ENCODE measurements around the gene REEP3.

Gene REEP3

DNA sequence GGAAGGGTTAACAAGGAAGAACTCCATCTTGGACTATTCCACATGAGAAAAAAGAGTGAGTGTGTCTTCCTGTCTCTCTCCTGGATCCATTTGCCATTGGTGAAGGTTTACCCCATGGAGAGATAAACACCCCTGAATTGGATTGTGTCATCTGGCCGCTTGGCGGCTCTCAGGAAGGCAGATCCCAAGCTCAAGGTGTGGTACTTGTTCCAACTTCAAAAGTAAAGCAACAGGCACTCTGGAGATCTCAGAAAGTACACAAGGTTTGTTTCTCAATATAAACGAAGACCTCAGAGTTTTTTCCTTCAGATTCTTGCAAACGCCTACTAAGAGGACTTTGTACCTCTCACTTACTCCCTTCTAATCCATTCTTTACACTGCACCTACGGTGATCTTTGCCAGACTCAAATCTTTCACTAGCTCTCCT lies 116.7 kb downstream of the REEP3 start:
- no peak for TF ChIP-seq EZH2 (IDR thresholded peaks at IDR 0.05; ENCODE audit: borderline replicate concordance, low read depth, low read length, severe bottlenecking)
- TF ChIP-seq, protein P1, sequence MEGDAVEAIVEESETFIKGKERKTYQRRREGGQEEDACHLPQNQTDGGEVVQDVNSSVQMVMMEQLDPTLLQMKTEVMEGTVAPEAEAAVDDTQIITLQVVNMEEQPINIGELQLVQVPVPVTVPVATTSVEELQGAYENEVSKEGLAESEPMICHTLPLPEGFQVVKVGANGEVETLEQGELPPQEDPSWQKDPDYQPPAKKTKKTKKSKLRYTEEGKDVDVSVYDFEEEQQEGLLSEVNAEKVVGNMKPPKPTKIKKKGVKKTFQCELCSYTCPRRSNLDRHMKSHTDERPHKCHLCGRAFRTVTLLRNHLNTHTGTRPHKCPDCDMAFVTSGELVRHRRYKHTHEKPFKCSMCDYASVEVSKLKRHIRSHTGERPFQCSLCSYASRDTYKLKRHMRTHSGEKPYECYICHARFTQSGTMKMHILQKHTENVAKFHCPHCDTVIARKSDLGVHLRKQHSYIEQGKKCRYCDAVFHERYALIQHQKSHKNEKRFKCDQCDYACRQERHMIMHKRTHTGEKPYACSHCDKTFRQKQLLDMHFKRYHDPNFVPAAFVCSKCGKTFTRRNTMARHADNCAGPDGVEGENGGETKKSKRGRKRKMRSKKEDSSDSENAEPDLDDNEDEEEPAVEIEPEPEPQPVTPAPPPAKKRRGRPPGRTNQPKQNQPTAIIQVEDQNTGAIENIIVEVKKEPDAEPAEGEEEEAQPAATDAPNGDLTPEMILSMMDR (IDR thresholded peaks at IDR 0.05; ENCODE audit: borderline replicate concordance, extremely low read depth, low read length, poor library complexity, severe bottlenecking): no peak
- Histone ChIP-seq H3K4me3 (ENCODE audit: low read depth in 1 of 2, low read length in 2 of 2) (no peak overlapping the region), H4K20me1 (ENCODE audit: insufficient read depth, low read length) (no peaks in the 10 kb centered on the region), H3K4me1 (ENCODE audit: insufficient read depth, low read length) (no peaks in the 10 kb centered on the region), H3K9ac (ENCODE audit: low read depth, low read length) (no peak overlapping the region), H3K27me3 (ENCODE audit: insufficient read depth, low read length, poor library complexity) (peaks cover 3% of the 10 kb centered on the region), H3K79me2 (ENCODE audit: insufficient read depth, low read length) (no peaks in the 10 kb centered on the region), H3K36me3 (ENCODE audit: insufficient read depth, low read length) (no peaks in the 10 kb centered on the region), H2AFZ (ENCODE audit: low read depth, low read length) (no peak overlapping the region), H3K27ac (ENCODE audit: low read length) (no peak overlapping the region), H3K4me2 (ENCODE audit: insufficient read depth, low read length) (no peak overlapping the region), H3K9me3 (ENCODE audit: insufficient read depth, low read length, severe bottlenecking) (no peaks in the 10 kb centered on the region)
- ATAC-seq (ENCODE audit: insufficient read depth, low read depth) (no peak), DNase-seq (no peak)

DNA sequence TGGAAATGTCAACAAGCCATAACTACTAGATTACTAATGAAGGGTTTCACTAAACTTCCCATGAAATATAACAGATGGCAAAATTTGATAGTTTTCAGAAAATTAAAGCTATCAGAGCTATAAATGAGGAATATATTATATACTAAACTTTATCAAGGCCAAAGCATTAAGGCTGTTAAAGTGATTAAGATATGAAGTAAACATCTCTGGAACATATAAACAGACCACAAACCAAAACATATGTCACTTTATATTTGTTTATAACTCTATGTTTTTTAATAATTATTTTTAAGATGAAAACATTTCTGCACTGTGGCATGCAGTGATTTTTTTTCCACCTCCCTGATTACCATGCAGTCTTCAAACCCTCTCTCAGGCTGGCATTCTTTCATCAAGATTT lies 120.2 kb downstream of the REEP3 start:
- Histone ChIP-seq H3K27ac (ENCODE audit: low read length) (no peak overlapping the region), H3K27me3 (ENCODE audit: insufficient read depth, low read length, poor library complexity) (peaks cover 13% of the 10 kb centered on the region)
- ATAC-seq (ENCODE audit: insufficient read depth, low read depth): no peak

DNA sequence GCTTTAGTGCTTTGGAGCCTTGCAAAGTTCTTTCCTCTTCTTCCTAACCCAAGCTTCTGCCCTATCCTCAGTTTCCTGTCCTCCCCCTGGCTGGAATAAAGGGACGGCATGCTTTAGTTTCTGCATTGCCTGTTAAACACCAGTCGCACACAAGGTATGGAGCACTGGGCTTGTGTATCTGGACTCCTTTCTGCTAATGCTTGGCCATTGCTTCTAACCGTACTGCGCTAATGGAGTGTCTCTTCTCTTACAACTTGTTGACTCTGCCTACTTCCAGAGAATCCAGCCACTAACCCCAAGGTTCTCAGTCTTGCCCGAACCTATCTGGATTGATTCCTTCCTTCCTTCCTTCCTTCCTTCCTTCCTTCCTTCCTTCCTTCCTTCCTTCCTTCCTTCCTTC lies 120.6 kb downstream of the REEP3 start:
- Histone ChIP-seq H4K20me1 (ENCODE audit: insufficient read depth, low read length) (no peaks in the 10 kb centered on the region), H3K36me3 (ENCODE audit: insufficient read depth, low read length) (no peaks in the 10 kb centered on the region), H3K9me3 (ENCODE audit: insufficient read depth, low read length, severe bottlenecking) (no peaks in the 10 kb centered on the region), H3K4me1 (ENCODE audit: insufficient read depth, low read length) (no peaks in the 10 kb centered on the region), H3K27ac (ENCODE audit: low read length) (no peak overlapping the region), H3K9ac (ENCODE audit: low read depth, low read length) (no peak overlapping the region), H3K4me3 (ENCODE audit: low read depth in 1 of 2, low read length in 2 of 2) (no peak overlapping the region), H3K4me2 (ENCODE audit: insufficient read depth, low read length) (no peak overlapping the region), H2AFZ (ENCODE audit: low read depth, low read length) (no peak overlapping the region), H3K79me2 (ENCODE audit: insufficient read depth, low read length) (no peaks in the 10 kb centered on the region), H3K27me3 (ENCODE audit: insufficient read depth, low read length, poor library complexity) (peaks cover 13% of the 10 kb centered on the region)
- ATAC-seq (ENCODE audit: insufficient read depth, low read depth): no peak
- no peak for DNase-seq
- TF ChIP-seq EZH2 (IDR thresholded peaks at IDR 0.05; ENCODE audit: borderline replicate concordance, low read depth, low read length, severe bottlenecking): no peak
- TF ChIP-seq, protein P1 (IDR thresholded peaks at IDR 0.05; ENCODE audit: borderline replicate concordance, extremely low read depth, low read length, poor library complexity, severe bottlenecking): no peak

More for the DNA sequence above, 120.2 kb downstream of the REEP3 start:
- Histone ChIP-seq H2AFZ (ENCODE audit: low read depth, low read length) (no peak overlapping the region), H3K9ac (ENCODE audit: low read depth, low read length) (no peak overlapping the region), H3K9me3 (ENCODE audit: insufficient read depth, low read length, severe bottlenecking) (no peaks in the 10 kb centered on the region), H3K36me3 (ENCODE audit: insufficient read depth, low read length) (no peaks in the 10 kb centered on the region), H3K4me3 (ENCODE audit: low read depth in 1 of 2, low read length in 2 of 2) (no peak overlapping the region), H4K20me1 (ENCODE audit: insufficient read depth, low read length) (no peaks in the 10 kb centered on the region), H3K4me1 (ENCODE audit: insufficient read depth, low read length) (no peaks in the 10 kb centered on the region), H3K79me2 (ENCODE audit: insufficient read depth, low read length) (no peaks in the 10 kb centered on the region), H3K4me2 (ENCODE audit: insufficient read depth, low read length) (no peak overlapping the region)
- DNase-seq: no peak
- TF ChIP-seq EZH2 (IDR thresholded peaks at IDR 0.05; ENCODE audit: borderline replicate concordance, low read depth, low read length, severe bottlenecking): no peak
- TF ChIP-seq, protein P1 (IDR thresholded peaks at IDR 0.05; ENCODE audit: borderline replicate concordance, extremely low read depth, low read length, poor library complexity, severe bottlenecking): no peak

DNA sequence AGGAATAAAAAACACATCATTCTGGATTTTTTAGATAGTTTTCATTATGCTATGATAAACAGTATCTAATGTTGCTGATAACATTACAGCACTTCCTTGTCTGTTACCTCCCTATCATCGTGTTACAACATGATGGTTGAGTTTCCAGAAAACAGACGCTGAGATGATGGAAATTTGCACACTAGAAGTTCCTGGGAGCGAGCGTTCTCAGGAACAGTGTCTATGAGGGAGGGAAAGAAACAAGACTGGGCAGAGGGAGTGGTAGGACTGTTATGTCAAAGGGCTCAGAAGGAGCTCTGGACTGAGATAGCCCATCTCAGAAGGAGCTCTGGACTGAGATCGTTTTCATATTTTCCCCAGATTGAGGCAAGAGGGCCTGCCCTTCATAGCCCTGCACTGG lies 121.6 kb downstream of the REEP3 start:
- ATAC-seq (ENCODE audit: insufficient read depth, low read depth): no peak
- no peak overlapping the region for H3K4me2 ChIP-seq (ENCODE audit: insufficient read depth, low read length)

More for the DNA sequence above, 121.6 kb downstream of the REEP3 start:
- Histone ChIP-seq H3K36me3 (ENCODE audit: insufficient read depth, low read length) (no peaks in the 10 kb centered on the region), H4K20me1 (ENCODE audit: insufficient read depth, low read length) (no peaks in the 10 kb centered on the region), H3K4me3 (ENCODE audit: low read depth in 1 of 2, low read length in 2 of 2) (no peak overlapping the region), H3K27ac (ENCODE audit: low read length) (no peak overlapping the region), H3K79me2 (ENCODE audit: insufficient read depth, low read length) (no peaks in the 10 kb centered on the region), H3K9ac (ENCODE audit: low read depth, low read length) (no peak overlapping the region), H2AFZ (ENCODE audit: low read depth, low read length) (no peak overlapping the region), H3K27me3 (ENCODE audit: insufficient read depth, low read length, poor library complexity) (peaks cover 13% of the 10 kb centered on the region), H3K4me1 (ENCODE audit: insufficient read depth, low read length) (no peaks in the 10 kb centered on the region), H3K9me3 (ENCODE audit: insufficient read depth, low read length, severe bottlenecking) (no peaks in the 10 kb centered on the region)
- no peak for DNase-seq
- no peak for TF ChIP-seq EZH2 (IDR thresholded peaks at IDR 0.05; ENCODE audit: borderline replicate concordance, low read depth, low read length, severe bottlenecking)
- TF ChIP-seq, protein P1 (IDR thresholded peaks at IDR 0.05; ENCODE audit: borderline replicate concordance, extremely low read depth, low read length, poor library complexity, severe bottlenecking): no peak

Data from DND-41 (cell line).